ENCODE data around the gene UNCX. TPM values are rescaled to one million over a fixed set of nuclear protein-coding genes. Genes with fewer than 3 reads are reported as not detected.

UNCX gene
- total RNA-seq, 6 experiments from 2014 or later, result not detected

GRCh38 chr7:1228545-1229201 is 4.0 kb upstream of the UNCX start:
- DNase-seq, result no peak
- Histone ChIP-seq H3K36me3 (no peaks in the 10 kb centered on the region), H3K9me3 (no peaks in the 10 kb centered on the region), H3K4me1 (no peaks in the 10 kb centered on the region), H3K27me3 (peaks cover 16 to 73% of the 10 kb centered on the region in 2 donors), H3K4me3 (no peak overlapping the region), H3K27ac (no peak overlapping the region)
- no peak for ATAC-seq
- 9% methylated on average over 17 of the region's 17 CpGs for WGBS (ENCODE audit: insufficient coverage, low coverage, low lambda C conversion rate, missing lambda C conversion rate)
- intact Hi-C loops (cut with DNase I), result no loop called here
- TF ChIP-seq POLR2A (IDR thresholded peaks at IDR 0.05) (no peak), CTCF (IDR thresholded peaks at IDR 0.05) (no peak)

- intact Hi-C loops (cut with DNase I), result no loop called here
- Histone ChIP-seq H3K27me3 (peaks cover 19 to 75% of the 10 kb centered on the region in 2 donors), H3K36me3 (no peaks in the 10 kb centered on the region), H3K4me1 (no peaks in the 10 kb centered on the region), H3K4me3 (no peak overlapping the region), H3K27ac (no peak overlapping the region), H3K9me3 (no peaks in the 10 kb centered on the region)
- whole genome bisulfite sequencing (ENCODE audit: insufficient coverage, low coverage, low lambda C conversion rate, missing lambda C conversion rate), result 10% methylated on average over 13 of the region's 64 CpGs
- DNase-seq (no peak), ATAC-seq (no peak)
- no peak for TF ChIP-seq POLR2A (IDR thresholded peaks at IDR 0.05)
- TF ChIP-seq CTCF (IDR thresholded peaks at IDR 0.05), result no peak
Observed at GRCh38 chr7:1229202-1229947, 3.3 kb upstream of the UNCX start.

GRCh38 chr7:1229956-1230355 is 2.7 kb upstream of the UNCX start:
- peaks cover 19 to 79% of the 10 kb centered on the region in 2 donors for H3K27me3 ChIP-seq
- DNase-seq (no peak), ATAC-seq (no peak)
- H3K4me3 ChIP-seq, result no peak overlapping the region
- TF ChIP-seq CTCF (IDR thresholded peaks at IDR 0.05), result no peak
- TF ChIP-seq POLR2A (IDR thresholded peaks at IDR 0.05), result no peak
- 5% methylated on average over 27 of the region's 37 CpGs for WGBS (ENCODE audit: insufficient coverage, low coverage, low lambda C conversion rate, missing lambda C conversion rate)
- no peaks in the 10 kb centered on the region for H3K4me1 ChIP-seq
- intact Hi-C loops (cut with DNase I), result no loop called here
- no peaks in the 10 kb centered on the region for H3K36me3 ChIP-seq
- H3K9me3 ChIP-seq, result no peaks in the 10 kb centered on the region
- no peak overlapping the region for H3K27ac ChIP-seq

- intact Hi-C loops (cut with DNase I), result no loop called here
- WGBS (ENCODE audit: insufficient coverage, low coverage, low lambda C conversion rate, missing lambda C conversion rate), result 11% methylated on average over 45 of the region's 64 CpGs
- DNase-seq (no peak), ATAC-seq (no peak)
- H3K27me3 ChIP-seq, result peaks cover 19 to 79% of the 10 kb centered on the region in 2 donors
- H3K36me3 ChIP-seq, result no peaks in the 10 kb centered on the region
- H3K4me1 ChIP-seq, result no peaks in the 10 kb centered on the region
- H3K4me3 ChIP-seq, result no peak overlapping the region
- H3K27ac ChIP-seq, result no peak overlapping the region
- no peak for TF ChIP-seq POLR2A (IDR thresholded peaks at IDR 0.05)
- H3K9me3 ChIP-seq, result no peaks in the 10 kb centered on the region
Observed at GRCh38 chr7:1230411-1231213, 2.1 kb upstream of the UNCX start.
